HT-29 (cell line): ENCODE data around the gene KDELR3. TPM values are rescaled to one million over a fixed set of nuclear protein-coding genes. Genes with fewer than 3 reads are reported as not detected.

ENCODE experiments used
- DNase-seq: peaks from one replicate; pipeline ENCODE4 v3.0.0-alpha.2; 2015; ENCODE audit warnings: low spot score
- total RNA-seq: library from RNA; depleted of rRNA; stranded (reverse); fragments of >200 nt; shearing (Covaris generic); gene quantifications from 2 replicates; pipeline ENCODE4 v1.2.3, GENCODE V29; 2014

The KDELR3 gene
- total RNA-seq, 1 experiment from 2014 or later: 20.0 TPM

GRCh38 chr22:38437416-38437815, 30.5 kb upstream of the KDELR3 start:
- no peak for DNase-seq

GRCh38 chr22:38440747-38441350, 27.0 kb upstream of the KDELR3 start:
- DNase-seq: no peak

- DNase-seq: no peak
These were observed 26.1 kb upstream of the KDELR3 start for GRCh38 chr22:38441620-38442287.

- DNase-seq: no peak
These were observed 24.8 kb upstream of the KDELR3 start for GRCh38 chr22:38442967-38443627.

GRCh38 chr22:38443628-38444521, 24.0 kb upstream of the KDELR3 start:
- DNase-seq: no peak

- no peak for DNase-seq
These were observed 23.1 kb upstream of the KDELR3 start for GRCh38 chr22:38444783-38445182.

GRCh38 chr22:38446018-38446601, 21.8 kb upstream of the KDELR3 start:
- no peak for DNase-seq

- no peak for DNase-seq
These were observed 18.8 kb upstream of the KDELR3 start for GRCh38 chr22:38448945-38449745.

GRCh38 chr22:38449776-38450175, 18.1 kb upstream of the KDELR3 start:
- no peak for DNase-seq

- no peak for DNase-seq
These were observed 17.6 kb upstream of the KDELR3 start for GRCh38 chr22:38450234-38450797.

- DNase-seq: no peak
These were observed 16.5 kb upstream of the KDELR3 start for GRCh38 chr22:38451404-38451803.

GRCh38 chr22:38451864-38452263, 16.0 kb upstream of the KDELR3 start:
- no peak for DNase-seq

GRCh38 chr22:38452373-38453065, 15.4 kb upstream of the KDELR3 start:
- DNase-seq: no peak

- no peak for DNase-seq
These were observed 14.7 kb upstream of the KDELR3 start for GRCh38 chr22:38453066-38453672.

- DNase-seq: no peak
These were observed 13.9 kb upstream of the KDELR3 start for GRCh38 chr22:38453996-38454352.

GRCh38 chr22:38454353-38455075, 13.4 kb upstream of the KDELR3 start:
- no peak for DNase-seq

- no peak for DNase-seq
These were observed 12.8 kb upstream of the KDELR3 start, which contains the start of gene KCNJ4 for GRCh38 chr22:38455076-38455529. TSS of gene KCNJ4 (minus strand) at chr22:38455199. CDS start at chr22:38428132, 27,067 bp downstream.

GRCh38 chr22:38455530-38456271, 12.2 kb upstream of the KDELR3 start:
- DNase-seq: no peak
